GM08714 (cell line): ENCODE results near the gene SLC34A1.

ENCODE experiments used
- H3K4me3 ChIP-seq: fragments of 200-500 bp; sonication (Bioruptor generic); 2 replicates; pipeline ENCODE4 v1.5.1; 2014; ENCODE audit warnings: mild to moderate bottlenecking, low read length, inconsistent platforms
- ZNF274 ChIP-seq: IDR thresholded peaks from 2 replicates; pipeline ENCODE4 v1.6.1; 2012; ENCODE audit warnings: mild to moderate bottlenecking, low read depth, low read length

SLC34A1 gene

DNA sequence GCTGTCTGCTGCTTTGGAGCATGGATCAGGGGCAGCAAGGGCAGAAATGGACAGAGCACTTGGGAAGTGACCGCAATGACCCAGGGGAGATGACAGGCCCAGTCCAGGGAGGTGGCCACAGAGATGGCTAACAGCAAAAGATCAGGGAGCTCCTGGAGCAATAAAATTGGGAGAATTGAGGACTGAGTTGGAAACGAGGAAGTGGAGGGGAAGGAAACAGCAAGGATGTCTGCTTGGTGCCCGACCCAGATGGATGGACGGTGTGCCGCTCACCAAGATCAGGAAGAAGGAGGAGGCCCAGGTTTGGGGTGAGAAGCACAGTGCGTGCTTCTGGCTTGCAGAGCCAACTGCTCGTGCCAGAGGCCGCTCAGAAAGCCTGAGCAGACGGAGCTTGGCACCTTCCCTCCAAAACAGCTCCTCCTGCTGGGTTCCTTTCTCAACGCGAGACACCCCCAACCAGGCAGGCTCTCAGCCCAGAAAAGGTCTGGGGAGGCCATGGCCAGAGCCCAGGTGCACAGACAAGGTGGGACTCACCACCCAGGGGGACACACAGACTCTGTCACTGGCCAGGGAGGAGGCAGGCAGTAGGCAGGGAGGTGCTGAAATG, 1.7 kb upstream of the SLC34A1 start:
- no peak overlapping the region for H3K4me3 ChIP-seq
- TF ChIP-seq ZNF274 = no peak

DNA sequence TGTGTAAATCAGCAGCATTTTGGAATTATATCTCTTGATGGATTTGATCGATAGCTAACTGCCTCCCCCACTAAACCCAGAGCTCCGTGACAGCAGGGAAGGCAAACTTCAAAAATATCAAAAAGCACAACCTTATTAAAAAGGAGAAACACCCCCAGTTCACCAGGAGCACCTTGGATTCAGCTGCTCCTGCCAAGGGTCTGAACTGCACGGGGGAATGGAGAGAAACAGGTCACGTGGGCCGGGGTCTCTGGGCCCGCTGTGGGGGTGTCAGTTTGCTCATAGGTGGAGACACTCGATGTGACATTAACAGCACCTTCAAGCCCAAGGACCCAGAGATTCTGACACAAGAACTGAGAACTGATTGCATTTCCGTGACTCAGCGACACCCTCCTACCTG, 1.1 kb upstream of the SLC34A1 start:
- TF ChIP-seq ZNF274 = no peak
- no peak overlapping the region for H3K4me3 ChIP-seq

DNA sequence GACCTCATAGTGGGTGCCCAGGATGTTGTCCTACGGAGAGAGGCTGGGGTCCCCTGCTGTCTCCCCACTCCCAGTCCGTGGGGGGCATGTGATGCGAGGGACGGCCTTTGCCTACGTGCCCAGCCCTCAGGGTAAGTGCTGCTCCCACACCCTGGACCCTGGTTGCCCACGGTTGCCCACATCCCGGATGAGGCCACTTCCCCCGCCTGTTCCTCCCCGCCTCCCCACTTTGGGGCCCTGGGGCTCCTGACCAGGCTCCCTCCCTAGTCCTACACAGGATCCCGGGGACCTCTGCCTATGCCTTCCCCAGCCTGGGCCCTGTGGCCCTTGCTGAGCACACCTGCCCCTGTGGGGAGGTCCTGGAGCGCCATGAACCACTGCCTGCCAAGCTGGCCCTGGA, 1.5 kb downstream of the SLC34A1 start:
- H3K4me3 ChIP-seq = no peak overlapping the region
- TF ChIP-seq ZNF274 = no peak

DNA sequence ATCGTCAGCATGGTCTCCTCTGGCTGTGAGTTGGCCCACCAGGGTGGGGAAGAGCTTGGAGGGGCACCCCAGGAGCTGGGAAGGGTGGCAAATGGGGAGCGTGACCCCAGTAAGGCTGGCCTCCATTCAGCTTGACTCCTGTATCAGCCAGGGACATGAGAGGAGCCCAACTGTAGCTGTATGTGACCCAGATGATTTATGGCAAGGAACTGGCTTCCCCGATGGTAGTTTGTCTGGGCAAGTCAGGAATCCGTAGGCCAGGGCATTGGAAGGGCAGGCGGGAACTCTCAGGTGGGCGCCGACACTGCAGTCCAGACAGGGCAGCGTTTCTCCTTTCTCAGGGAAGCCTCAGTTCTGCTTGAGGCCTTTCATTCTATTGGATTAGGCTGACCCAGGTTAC, 2.3 kb downstream of the SLC34A1 start:
- no peak for TF ChIP-seq ZNF274
- H3K4me3 ChIP-seq = no peak overlapping the region

DNA sequence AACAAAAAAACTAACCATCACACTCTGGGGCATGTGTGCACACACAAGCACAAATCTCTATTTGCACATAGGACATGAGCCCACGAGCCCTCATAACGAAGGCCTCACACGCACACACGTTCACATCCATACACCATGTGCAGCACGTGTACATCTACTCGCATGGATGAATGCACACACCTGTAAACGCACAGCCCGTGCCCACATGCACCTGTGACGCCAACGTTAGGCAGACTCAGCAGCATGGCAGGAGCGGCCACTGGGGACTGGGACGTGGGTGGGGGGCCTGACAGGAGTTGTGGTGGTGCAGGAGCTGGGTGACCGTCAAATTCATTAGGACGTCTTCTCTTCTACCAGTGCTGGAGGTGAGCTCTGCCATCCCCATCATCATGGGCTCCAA, 3.2 kb downstream of the SLC34A1 start:
- TF ChIP-seq ZNF274 = no peak

DNA sequence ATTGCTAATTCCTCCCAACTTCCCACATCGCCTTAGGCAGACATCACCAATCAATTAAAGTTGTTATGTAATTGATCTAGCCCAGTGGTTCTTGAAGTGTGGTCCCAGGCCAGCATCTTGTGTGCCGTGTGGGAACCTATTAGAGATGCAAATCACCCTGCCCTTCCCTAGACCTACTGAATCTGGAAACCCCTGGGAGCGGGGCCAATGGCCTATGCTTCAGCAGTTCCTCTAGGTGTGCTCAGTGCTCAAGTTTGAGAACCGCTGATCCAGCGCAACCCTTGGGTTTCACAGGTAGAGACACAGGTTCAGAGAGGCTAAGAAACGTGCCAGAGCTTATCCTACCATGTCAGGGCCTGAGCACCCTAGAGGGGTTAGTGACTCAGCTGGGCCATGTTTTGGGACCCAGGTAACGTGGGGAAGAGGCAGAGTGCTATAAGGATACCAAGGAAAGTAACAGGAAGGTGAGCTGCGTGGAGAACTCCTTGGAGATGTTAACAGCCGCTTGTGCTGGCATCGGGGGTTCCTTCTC, 4.4 kb downstream of the SLC34A1 start:
- H3K4me3 ChIP-seq = no peak overlapping the region
- no peak for TF ChIP-seq ZNF274

More for the DNA sequence above, 3.2 kb downstream of the SLC34A1 start:
- H3K4me3 ChIP-seq = no peak overlapping the region

DNA sequence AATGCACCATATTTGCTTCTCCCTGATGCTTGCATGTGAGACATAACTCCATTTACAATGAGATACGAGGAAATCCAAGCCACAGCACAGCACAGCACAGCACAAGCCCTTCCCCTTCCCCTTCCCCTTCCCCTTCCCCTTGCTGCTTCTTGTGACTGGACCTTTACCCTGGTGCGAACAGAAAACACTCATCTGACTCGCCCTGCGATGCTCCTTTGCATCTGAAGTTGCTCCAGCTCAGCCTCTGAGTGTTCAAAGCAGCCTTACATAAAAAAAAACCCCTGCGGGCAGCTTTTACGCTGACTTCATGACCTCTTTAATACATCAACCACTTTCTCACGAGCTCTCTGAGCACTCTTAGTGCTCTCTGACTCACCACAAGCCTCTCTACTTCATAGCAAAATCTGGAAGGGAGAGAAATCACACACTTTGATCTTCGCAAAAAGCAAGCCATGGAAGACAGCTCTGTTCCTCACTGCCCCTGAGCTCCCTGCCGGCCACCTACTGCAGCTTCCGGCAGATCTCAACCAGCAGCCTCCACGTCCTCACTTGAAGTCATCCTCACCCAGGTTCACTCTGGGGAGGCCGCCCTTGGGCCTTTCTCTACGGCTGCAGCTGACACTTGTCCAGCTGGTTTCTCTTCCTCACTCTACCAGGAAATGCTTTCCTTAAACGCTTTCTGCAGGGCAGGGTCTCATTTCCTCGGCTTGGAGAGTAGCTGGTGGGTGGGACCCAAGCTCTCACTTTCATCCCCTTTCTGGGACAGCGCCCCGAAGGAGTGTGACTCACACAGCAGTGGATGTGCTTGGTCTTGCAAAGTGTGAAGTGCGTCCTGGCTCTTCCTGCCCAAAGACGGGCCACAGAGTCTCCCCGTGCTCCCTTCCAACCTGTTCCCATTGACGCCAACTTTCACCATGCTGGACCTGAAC, 5.3 kb downstream of the SLC34A1 start:
- no peak overlapping the region for H3K4me3 ChIP-seq

DNA sequence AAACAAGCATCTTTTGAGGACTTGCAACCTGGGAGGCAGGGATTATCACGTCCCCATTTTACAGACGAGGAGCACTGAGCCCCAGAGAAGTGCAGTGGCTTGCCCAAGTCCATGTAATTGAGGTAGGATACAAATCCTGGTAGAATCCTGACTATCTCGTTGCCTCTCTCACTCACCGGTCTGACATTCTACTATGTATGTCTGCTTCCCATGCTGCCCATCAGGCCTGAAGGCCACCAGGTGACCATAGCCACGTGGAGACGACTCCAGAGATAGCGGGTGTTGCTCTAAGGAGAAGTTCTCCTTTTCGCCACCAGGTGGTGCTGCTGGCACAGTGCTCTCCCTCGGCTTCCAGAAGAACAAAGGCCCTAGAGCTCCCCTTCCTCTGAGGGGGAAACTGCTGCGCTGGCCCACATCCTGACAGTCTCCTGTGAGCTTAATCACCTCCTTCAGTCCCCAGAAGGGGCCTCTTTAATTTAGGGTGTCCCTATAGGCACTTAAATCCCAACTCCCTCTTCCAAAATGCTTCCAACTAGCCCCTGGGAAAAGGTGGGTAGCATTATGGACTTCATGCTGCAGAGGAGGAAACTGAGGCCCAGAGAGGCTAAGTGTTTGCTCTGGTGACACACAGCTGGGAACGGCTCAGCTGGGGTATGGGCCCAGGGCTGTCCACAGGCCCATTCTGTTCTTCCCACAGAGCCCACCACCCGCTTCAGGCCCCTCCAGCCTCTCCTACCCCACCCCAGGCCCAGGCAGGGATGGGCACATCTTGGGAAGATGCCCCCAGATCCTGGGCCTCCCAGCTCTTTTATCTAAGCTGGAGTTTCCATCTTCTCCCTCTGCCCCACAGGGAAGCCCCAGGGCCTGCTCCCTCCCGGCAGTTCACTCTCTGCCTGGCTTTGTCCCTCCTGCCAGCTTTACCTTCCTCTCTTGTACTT, 6.4 kb downstream of the SLC34A1 start:
- no peak for TF ChIP-seq ZNF274
- no peak overlapping the region for H3K4me3 ChIP-seq

More for the DNA sequence above, 5.3 kb downstream of the SLC34A1 start:
- no peak for TF ChIP-seq ZNF274

DNA sequence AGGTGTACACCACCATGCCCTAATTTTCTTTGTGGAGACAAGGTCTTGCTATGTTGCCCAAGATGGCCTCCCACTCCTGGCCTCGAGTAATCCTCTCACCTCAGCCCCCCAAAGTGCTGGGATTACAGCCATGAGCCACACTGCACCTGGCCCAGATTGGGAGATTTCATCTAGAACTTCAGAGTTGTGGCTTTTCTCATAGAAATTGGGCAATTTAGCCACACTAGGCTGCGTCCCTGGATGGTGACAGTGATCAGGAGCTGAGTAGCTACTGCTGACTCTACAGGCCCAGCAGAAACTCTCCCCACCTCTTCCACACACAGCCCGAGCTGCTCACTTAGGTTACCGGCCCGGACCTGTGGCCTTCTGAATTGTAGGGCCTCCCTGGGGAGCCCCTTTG, 8.5 kb downstream of the SLC34A1 start:
- no peak for TF ChIP-seq ZNF274
- H3K4me3 ChIP-seq = no peak overlapping the region

DNA sequence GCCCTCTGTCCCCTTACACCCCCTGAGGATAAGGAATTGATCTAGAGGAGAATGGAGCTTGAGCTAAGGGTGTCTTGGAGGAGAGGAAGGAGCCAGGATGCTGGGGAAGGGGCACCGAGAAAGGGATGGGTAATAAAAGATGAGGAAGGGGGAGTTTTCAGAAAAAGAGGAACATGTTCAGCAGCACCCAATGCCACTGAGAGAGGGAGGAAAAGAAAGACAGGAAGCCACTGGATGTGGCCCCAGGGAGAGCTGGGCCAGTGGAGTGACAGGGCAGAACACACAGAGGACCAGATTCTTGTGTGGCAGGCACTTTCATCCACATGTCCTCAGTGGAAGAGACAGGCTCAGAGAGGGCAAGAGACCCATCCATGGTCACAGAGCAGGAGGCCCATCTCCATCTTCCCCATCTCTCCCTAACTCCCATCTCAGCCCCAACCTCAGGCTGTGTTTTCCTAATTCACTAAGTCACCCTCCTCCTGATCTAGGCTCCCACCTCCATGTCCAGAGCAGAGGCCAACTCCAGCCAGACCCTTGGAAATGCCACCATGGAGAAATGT, 9.1 kb downstream of the SLC34A1 start:
- no peak overlapping the region for H3K4me3 ChIP-seq
- no peak for TF ChIP-seq ZNF274

DNA sequence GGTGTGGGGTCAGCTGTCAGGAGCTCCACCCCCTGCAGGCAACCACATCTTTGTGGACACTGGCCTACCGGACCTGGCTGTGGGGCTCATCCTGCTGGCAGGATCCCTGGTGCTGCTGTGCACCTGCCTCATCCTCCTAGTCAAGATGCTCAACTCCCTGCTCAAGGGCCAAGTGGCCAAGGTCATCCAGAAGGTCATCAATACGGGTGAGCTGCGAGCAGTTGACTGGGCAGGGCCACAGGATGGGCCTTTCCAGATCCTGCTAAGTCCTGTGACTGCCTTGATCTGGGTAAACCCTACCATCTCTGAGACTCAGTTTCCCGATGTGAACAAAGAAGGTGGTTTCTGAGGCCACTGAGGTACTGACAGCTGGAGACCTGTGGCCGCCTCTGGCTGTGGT, 9.8 kb downstream of the SLC34A1 start:
- no peak for TF ChIP-seq ZNF274
- H3K4me3 ChIP-seq = no peak overlapping the region

DNA sequence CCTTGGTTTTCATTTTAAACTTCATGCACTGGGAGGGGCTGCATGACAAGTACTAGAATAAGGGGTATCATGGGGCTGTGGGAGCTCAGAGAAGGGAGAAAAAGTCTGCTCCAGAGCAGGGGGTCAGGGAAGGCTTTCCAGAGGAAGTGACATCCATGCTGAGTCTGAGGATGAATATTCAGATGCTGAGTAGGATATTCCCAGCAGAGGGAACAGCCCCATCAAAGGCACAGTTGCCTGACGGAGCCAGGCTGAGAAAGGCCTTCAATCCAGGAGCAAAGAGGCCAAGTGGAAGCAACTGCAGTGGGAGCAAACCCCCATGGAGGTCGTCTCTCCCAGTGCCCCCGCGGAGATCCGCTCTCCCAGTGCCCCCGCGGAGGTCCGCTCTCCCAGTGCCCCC, 11.8 kb downstream of the SLC34A1 start:
- H3K4me3 ChIP-seq = no peak overlapping the region
- no peak for TF ChIP-seq ZNF274

DNA sequence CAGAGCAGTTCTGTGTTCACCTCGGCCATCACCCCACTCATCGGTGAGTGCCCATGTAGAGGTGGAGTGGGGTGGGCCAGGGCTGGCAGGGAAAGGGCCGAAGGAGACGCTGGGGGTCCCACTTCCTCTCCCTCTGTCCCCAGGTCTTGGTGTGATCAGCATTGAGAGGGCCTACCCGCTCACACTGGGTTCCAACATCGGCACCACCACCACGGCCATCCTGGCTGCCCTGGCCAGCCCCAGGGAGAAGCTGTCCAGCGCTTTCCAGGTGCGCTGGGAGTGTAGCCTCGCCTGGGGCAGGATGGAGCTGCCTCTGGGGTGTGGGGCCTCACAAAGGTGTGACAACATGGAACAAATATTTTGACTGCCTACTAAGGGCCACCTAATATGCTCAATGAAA, 12.6 kb downstream of the SLC34A1 start:
- TF ChIP-seq ZNF274 = no peak
- H3K4me3 ChIP-seq = no peak overlapping the region
